Measurements from ENCODE around the gene GMDS. TPM values are rescaled to one million over a fixed set of nuclear protein-coding genes. Genes with fewer than 3 reads are reported as not detected.

GMDS gene
- total RNA-seq, 1 experiment from 2014 or later, result 27.6 TPM

DNA sequence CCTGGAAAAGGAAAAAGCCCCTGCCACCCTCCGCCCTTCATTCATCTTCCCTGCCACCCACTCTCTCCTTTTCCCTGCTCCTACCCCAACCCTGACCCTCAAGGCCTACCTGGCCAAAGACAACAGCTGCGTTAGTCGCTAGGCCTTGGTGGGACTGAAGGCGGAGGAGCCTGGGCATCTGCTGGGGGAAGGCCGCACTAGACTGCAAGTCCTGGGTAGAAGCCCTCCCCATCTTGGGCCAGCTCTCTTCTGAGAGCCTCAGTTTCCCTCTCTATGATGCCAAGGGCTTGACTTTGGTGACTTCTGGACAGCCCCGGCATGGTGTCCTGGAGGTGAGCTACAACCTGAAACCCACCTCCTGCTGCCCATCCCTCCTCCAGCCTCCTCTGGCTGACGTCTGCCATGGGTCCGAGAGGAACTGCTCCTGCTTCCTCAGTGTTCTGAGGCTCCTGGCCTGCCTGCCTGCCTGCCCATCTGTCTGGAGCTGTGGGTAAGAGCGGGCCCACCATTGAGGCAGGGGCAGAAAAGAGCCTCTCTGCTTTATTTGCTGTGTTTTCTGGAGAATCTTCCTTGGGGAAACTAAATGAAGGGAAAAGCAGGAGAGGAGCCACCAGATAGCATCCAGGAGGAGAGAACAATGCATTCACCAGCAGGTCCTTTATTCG, 643.2 kb downstream of the GMDS start:
- Histone ChIP-seq H2BK15ac (ENCODE audit: low read depth, low read length) (no peak overlapping the region), H3K4ac (ENCODE audit: low read depth, low read length) (no peak overlapping the region), H3K27ac (ENCODE audit: insufficient read length, low read depth, low read length) (no peak overlapping the region), H2BK20ac (ENCODE audit: low read depth, low read length, poor library complexity, severe bottlenecking) (no peak overlapping the region), H3K9me3 (ENCODE audit: control insufficient read depth, low read depth, low read length) (no peaks in the 10 kb centered on the region), H4K5ac (ENCODE audit: insufficient read length, low read depth, low read length) (no peak overlapping the region), H2AFZ (ENCODE audit: low read length) (no peak overlapping the region), H2BK12ac (ENCODE audit: insufficient read length, low read depth, low read length) (no peak overlapping the region), H3K79me1 (ENCODE audit: insufficient read depth, low read depth, low read length, poor library complexity, severe bottlenecking) (no peaks in the 10 kb centered on the region), H2AK5ac (ENCODE audit: insufficient read length, low read length) (no peak overlapping the region), H3K4me2 (ENCODE audit: insufficient read depth, insufficient read length, low read length) (no peak overlapping the region), H2BK5ac (ENCODE audit: insufficient read length, low read length) (no peak overlapping the region), H3K9ac (ENCODE audit: extremely low read depth, insufficient read length, low read length) (no peak overlapping the region), H3K18ac (ENCODE audit: insufficient read length, low read depth, low read length) (no peak overlapping the region), H3K56ac (ENCODE audit: insufficient read length, low read depth, low read length) (no peak overlapping the region), H4K91ac (ENCODE audit: insufficient read length, low read depth, low read length) (no peak overlapping the region), H3K14ac (ENCODE audit: insufficient read depth, low read length) (no peak overlapping the region), H3K27me3 (ENCODE audit: insufficient read depth, low read length) (peaks cover 38% of the 10 kb centered on the region), H3K23ac (ENCODE audit: insufficient read length, low read depth, low read length) (no peak overlapping the region), H4K8ac (replicated peaks; ENCODE audit: insufficient read length, low read depth, low read length) (no peak overlapping the region), H4K20me1 (ENCODE audit: control insufficient read depth, insufficient read depth, insufficient read length) (no peaks in the 10 kb centered on the region), H3K4me1 (ENCODE audit: insufficient read depth, low read length) (no peaks in the 10 kb centered on the region; the same call in 1 of the 2 replicates), H3K23me2 (ENCODE audit: insufficient read length, low read depth, low read length, poor library complexity, severe bottlenecking) (peaks cover 12% of the 10 kb centered on the region), H3T11ph (ENCODE audit: low read length) (no peak overlapping the region), H2BK120ac (ENCODE audit: low read depth, low read length, poor library complexity, severe bottlenecking) (no peak overlapping the region), H3K79me2 (ENCODE audit: insufficient read depth, low read length) (no peaks in the 10 kb centered on the region)
- Mint-ChIP-seq H3K4me3 (no peak overlapping the region), H3K27me3 (ENCODE audit: low read depth) (peaks cover 77% of the 10 kb centered on the region), H3K4me1 (peaks cover 24 to 28% of the 10 kb centered on the region in 2 experiments), H3K9me3 (no peaks in the 10 kb centered on the region; a peak in 1 of 5 replicates), H3K27ac (no peak overlapping the region), H3K36me3 (ENCODE audit: insufficient read depth in 1 of 3, low read depth in 3 of 3) (no peaks in the 10 kb centered on the region)
- no peak for DNase-seq
- no peak for TF ChIP-seq CTCF (conservative IDR thresholded peaks at IDR 0.05)
- WGBS (ENCODE audit: extremely low coverage, insufficient read length, low lambda C conversion rate), result no CpG with 5 or more reads among the region's 10 CpGs
